ENCODE data around the gene ABCG4. TPM values are rescaled to one million over a fixed set of nuclear protein-coding genes. Genes with fewer than 3 reads are reported as not detected.
A peak's percentile ranks its signal among the peaks of the same experiment; 100 is the strongest.

The ABCG4 gene
- total RNA-seq, 1 donor from 2014 or later = 1.3 TPM

GRCh38 chr11:119103793-119104192 is 45.1 kb upstream of the ABCG4 start:
- peaks cover 3% of the 10 kb centered on the region for H3K36me3 Mint-ChIP-seq
- no peaks in the 10 kb centered on the region for H3K27me3 Mint-ChIP-seq
- peak overlapping the region; percentile 72 for H3K4me3 Mint-ChIP-seq
- DNase-seq (ENCODE audit: extremely low spot score, unreplicated experiment) = no peak
- peak overlapping the region; percentile 99 for H3K27ac Mint-ChIP-seq
- no peaks in the 10 kb centered on the region for H3K9me3 Mint-ChIP-seq
- TF ChIP-seq CTCF (conservative IDR thresholded peaks at IDR 0.05) = no peak
- H3K4me1 Mint-ChIP-seq (ENCODE audit: unreplicated experiment) = peaks cover 41% of the 10 kb centered on the region

DNA sequence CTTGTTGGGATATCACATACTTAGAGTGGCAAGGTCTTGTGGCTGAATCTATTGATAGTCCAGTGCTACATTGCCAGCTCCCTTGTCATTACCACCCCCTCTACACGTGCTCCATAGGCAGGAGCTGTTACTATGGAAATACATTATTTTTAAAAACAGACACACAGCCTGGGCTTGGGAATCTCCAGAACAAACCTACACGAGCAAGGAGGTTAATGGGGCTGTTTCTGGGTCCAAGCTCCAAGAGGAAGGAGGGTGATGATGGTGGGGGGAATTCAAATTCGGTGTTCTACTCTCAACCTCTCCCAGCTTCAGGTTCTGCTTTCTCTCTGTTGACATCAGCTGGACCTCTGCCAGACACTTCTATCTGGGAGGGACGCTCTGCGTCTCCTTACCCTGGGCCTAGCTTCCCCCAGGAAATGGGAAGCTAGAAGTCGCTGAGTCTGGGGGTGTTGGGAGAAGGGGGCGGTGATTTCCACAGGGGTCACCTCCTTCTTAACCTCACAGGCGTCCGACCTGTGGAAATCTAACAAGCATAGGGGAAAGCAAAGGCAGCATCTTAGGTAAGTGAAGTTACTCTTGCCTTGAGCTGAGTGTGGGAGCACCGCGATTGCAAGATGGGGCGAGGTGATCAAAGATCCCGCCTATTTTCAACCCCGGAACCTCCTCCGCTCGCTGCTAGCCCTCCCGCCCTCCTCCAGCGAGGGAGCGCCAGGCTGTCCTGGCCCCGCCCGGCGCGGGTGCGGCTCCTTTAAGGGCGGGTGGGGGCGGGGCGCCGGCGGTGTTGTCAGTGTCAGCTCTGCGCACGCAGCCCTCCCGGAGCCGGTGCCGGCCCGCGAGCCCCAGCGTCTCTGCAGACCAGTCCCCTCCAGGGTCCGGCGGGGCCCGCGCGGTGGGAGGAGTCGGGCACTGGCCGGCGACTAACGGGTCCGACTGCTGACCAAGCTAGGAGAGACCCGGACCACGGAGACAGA is 42.0 kb upstream of the ABCG4 start, which contains the start of gene C2CD2L:
Gene C2CD2L, plus strand, starts transcription at position 781 of the 974 bp plus-strand sequence. CDS start 398 bp downstream, outside the sequence.
- H3K4me3 Mint-ChIP-seq = peak within 1 kb of the TSS; percentile 91
- H3K27ac Mint-ChIP-seq = peak within 1 kb of the TSS; percentile 92
- no peaks in the 10 kb centered on the region for H3K9me3 Mint-ChIP-seq
- peaks cover 34% of the 10 kb centered on the region for H3K4me1 Mint-ChIP-seq (ENCODE audit: unreplicated experiment)
- H3K36me3 Mint-ChIP-seq = peaks cover 3% of the 10 kb centered on the region
- no peak for TF ChIP-seq CTCF (conservative IDR thresholded peaks at IDR 0.05)
- H3K27me3 Mint-ChIP-seq = no peaks in the 10 kb centered on the region
- DNase-seq (ENCODE audit: extremely low spot score, unreplicated experiment) = peak; percentile 87

GRCh38 chr11:119107538-119108145 is 41.2 kb upstream of the ABCG4 start:
- no peaks in the 10 kb centered on the region for H3K27me3 Mint-ChIP-seq
- no peak for TF ChIP-seq CTCF (conservative IDR thresholded peaks at IDR 0.05)
- no peak for DNase-seq (ENCODE audit: extremely low spot score, unreplicated experiment)
- peaks cover 4% of the 10 kb centered on the region for H3K36me3 Mint-ChIP-seq
- H3K27ac Mint-ChIP-seq = peak overlapping the region; percentile 92
- peak overlapping the region; percentile 89 for H3K4me3 Mint-ChIP-seq
- no peaks in the 10 kb centered on the region for H3K9me3 Mint-ChIP-seq
- H3K4me1 Mint-ChIP-seq (ENCODE audit: unreplicated experiment) = peaks cover 29% of the 10 kb centered on the region

- Mint-ChIP-seq H3K27ac (peak overlapping the region; percentile 92), H3K27me3 (no peaks in the 10 kb centered on the region), H3K4me3 (peak overlapping the region; percentile 89), H3K4me1 (ENCODE audit: unreplicated experiment) (peaks cover 29% of the 10 kb centered on the region), H3K9me3 (no peaks in the 10 kb centered on the region), H3K36me3 (peaks cover 4% of the 10 kb centered on the region)
- TF ChIP-seq CTCF (conservative IDR thresholded peaks at IDR 0.05) = no peak
- no peak for DNase-seq (ENCODE audit: extremely low spot score, unreplicated experiment)
Observed at GRCh38 chr11:119108146-119108856, 40.6 kb upstream of the ABCG4 start.

DNA sequence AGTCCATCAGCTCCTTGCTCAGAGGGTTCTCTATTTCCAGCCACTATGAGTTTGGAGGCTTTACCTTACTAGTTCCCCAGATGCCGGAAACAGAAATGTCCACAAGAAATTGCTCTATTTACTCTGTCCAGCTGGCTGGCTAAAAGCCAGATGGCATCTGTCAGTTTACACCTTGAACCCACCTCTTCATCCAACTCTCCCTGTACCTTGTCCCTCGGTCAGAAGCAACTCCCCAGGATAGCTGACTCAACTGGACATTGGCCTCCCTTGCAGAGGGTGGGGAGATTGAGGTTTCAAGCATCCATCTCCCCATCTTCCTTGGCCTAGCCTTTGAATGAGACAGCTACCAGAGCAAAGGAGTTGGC is 40.0 kb upstream of the ABCG4 start:
- H3K4me3 Mint-ChIP-seq = peak overlapping the region; percentile 89
- H3K27me3 Mint-ChIP-seq = no peaks in the 10 kb centered on the region
- H3K4me1 Mint-ChIP-seq (ENCODE audit: unreplicated experiment) = peaks cover 27% of the 10 kb centered on the region
- peak overlapping the region; percentile 92 for H3K27ac Mint-ChIP-seq
- DNase-seq (ENCODE audit: extremely low spot score, unreplicated experiment) = no peak
- H3K9me3 Mint-ChIP-seq = no peaks in the 10 kb centered on the region
- TF ChIP-seq CTCF (conservative IDR thresholded peaks at IDR 0.05) = no peak
- peaks cover 4% of the 10 kb centered on the region for H3K36me3 Mint-ChIP-seq
